Fibroblast of villous mesenchyme (primary cell): ENCODE measurements around the gene LIF. TPM values are rescaled to one million over a fixed set of nuclear protein-coding genes. Genes with fewer than 3 reads are reported as not detected.

ENCODE experiments used
- DNase-seq: peaks from one replicate; pipeline ENCODE4 v3.0.0-alpha.2; 2010; ENCODE audit warnings: low read depth
- H3K4me3 ChIP-seq: 2 replicates; pipeline ENCODE4 v1.5.1; 2011; ENCODE audit warnings: low read depth, mild to moderate bottlenecking, low read length
- CTCF ChIP-seq: IDR thresholded peaks from 2 replicates; pipeline ENCODE4 v1.5.1; 2012; ENCODE audit warnings: low read depth, mild to moderate bottlenecking, low read length; ENCODE audit not compliant: insufficient read depth
- total RNA-seq: library from RNA; depleted of rRNA; stranded (reverse); fragments of >200 nt; gene quantifications from 2 replicates; pipeline ENCODE4 v1.2.3, GENCODE V29; 2012

Gene LIF
- total RNA-seq: 7.4 and 7.8 TPM in 2 replicates

DNA sequence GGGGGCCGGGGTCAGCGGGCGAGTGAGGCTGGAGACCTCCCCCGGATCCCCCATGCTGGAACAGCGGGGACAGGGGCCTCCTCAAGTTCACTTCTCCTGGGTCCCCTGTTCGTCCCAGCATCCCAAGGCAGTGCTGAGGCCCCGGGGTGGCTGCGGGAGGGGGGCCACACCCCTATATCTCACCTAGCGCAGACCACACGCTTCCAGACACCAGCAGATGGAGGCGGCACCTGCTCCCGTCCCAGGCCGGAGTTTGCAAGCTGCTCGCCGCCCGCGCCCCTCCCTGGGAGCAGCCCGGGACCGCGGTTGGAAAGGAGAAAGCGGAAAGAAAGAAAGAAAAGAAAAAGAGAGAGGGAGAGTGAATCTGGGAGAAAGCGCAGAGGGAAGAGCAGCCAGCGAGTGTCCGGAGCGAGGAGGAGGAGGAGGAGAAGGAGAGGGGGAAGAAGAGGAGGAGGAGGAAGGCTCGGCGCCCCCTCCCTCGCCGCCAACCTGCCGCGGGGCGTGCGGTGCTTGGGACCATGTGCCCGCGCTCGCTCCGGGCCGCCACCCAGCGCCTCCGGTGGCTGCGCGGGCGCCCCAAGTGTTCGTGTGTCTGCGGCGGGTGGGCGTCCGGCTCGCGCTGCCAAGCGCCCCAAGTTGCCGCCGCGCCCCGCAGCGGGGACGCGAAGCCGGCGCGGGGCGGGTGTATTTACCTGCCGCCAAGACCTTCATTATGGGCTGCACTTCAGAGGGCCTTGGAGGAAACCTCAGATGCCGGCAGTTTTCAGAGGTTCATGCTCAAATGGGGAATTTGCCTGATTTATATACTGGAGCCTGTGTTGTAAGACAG is at the start of gene LIF:
Gene LIF (minus strand): TSS at position 775 of the 829 bp plus-strand sequence. CDS start 64 bp downstream, at position 711.
- TF ChIP-seq CTCF: no peak
- peak; percentile 72 for DNase-seq
- peak within 1 kb of the TSS; percentile 70 for H3K4me3 ChIP-seq

DNA sequence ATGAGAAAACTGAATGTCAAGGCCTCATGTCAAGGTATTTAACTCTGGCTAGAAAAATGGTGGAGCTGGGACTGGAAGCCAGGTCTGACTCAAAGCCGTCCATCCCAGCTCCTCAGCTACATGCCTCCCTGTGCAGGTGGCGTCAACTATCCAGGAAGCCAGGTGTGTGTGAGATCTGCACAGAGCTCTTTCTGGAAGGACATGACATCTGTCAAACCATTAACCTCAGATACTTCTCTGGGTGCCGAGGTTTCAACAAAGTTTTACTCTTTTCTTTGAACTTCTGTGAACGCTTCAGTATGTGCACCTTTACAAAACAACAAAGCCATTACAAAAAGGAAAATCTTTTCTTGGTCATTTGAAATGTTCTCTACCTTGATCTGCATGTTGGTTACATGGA is 49.8 kb upstream of the LIF start:
- H3K4me3 ChIP-seq: no peak overlapping the region
- no peak for TF ChIP-seq CTCF
- no peak for DNase-seq

GRCh38 chr22:30295576-30295975 is 49.0 kb upstream of the LIF start:
- no peak for TF ChIP-seq CTCF
- H3K4me3 ChIP-seq: no peak overlapping the region
- no peak for DNase-seq

DNA sequence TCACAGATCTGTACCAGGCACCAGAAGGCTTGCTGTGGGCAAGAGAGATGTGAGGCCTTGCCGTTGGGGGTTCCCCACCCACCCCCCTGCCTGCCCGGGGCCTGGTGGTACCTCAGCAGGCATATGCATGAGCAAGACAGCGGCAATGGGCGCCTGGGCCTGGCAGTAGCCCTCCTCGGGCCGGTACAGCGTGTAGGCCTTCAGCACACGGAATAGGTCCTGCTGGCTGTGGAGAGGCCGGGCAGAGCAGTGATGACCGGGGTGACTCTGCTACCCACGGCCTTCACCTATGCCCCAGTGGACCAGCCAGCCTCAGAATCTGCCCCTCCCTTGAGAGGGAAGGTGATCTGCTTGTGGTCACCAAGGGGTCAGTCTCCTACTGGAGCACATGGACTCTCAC is 48.3 kb upstream of the LIF start:
- H3K4me3 ChIP-seq: no peak overlapping the region
- DNase-seq: no peak

GRCh38 chr22:30294066-30294465 is 47.5 kb upstream of the LIF start:
- H3K4me3 ChIP-seq: no peak overlapping the region
- DNase-seq: no peak
- TF ChIP-seq CTCF: no peak

More for the DNA sequence above, 48.3 kb upstream of the LIF start:
- no peak for TF ChIP-seq CTCF

- no peak for DNase-seq
- no peak for TF ChIP-seq CTCF
- H3K4me3 ChIP-seq: no peak overlapping the region
These were observed 46.5 kb upstream of the LIF start for GRCh38 chr22:30293026-30293425.
